NT2/D1 (cell line): ENCODE results near the gene PSME3.

Experiments used
- SUZ12 ChIP-seq: IDR thresholded peaks from 2 replicates; pipeline ENCODE4 v1.6.1; 2011; ENCODE audit not compliant: insufficient read length, insufficient read depth; ENCODE audit errors: extremely low read depth
- YY1 ChIP-seq: IDR thresholded peaks from 2 replicates; pipeline ENCODE4 v1.6.1; 2011; ENCODE audit not compliant: insufficient read length, insufficient read depth
- ZNF274 ChIP-seq: IDR thresholded peaks from 2 replicates; pipeline ENCODE4 v1.6.1; 2011; ENCODE audit warnings: mild to moderate bottlenecking, low read depth, low read length

DNA sequence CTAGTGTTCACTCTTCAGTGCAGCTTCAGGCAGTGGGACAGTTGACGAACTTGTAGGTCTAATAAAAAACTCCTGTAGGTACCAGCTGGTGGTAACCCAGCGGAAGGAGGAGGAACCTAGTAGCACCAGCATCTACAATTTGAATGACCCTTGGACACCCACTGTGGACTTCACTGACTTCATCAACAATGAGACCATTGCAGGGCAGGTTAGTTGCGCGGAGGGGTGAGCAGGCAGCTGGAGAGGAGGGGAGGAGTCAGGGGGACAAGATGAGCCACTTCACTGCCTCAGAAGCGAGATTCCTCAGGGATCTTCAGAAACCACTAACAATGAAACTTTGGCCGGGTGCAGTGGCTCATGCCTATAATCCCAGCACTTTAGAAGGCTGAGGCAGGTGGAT, 40.1 kb downstream of the PSME3 start:
- TF ChIP-seq SUZ12, result no peak
- TF ChIP-seq ZNF274, result no peak
- TF ChIP-seq YY1, result no peak
